ENCODE data around the gene LRP3. TPM values are rescaled to one million over a fixed set of nuclear protein-coding genes. Genes with fewer than 3 reads are reported as not detected.

LRP3 gene
- polyA plus RNA-seq, 3 donors: 1.4 to 11.9 (median 4.1) TPM

GRCh38 chr19:33196446-33197193, 2.5 kb downstream of the LRP3 start:
- 92% methylated on average over 9 of the region's 10 CpGs for WGBS (ENCODE audit: insufficient coverage)
- no peak overlapping the region for H2AFZ ChIP-seq (ENCODE audit: insufficient read depth, low read depth, low read length, poor library complexity, severe bottlenecking)
- H3K27ac Mint-ChIP-seq: peak overlapping the region in 1 of 7 donors; percentile 69
- no peak overlapping the region for H3K4me3 ChIP-seq (replicated peaks in 1 of 3; ENCODE audit: low read depth in 2 of 3, low read length in 3 of 3)
- intact Hi-C loops (cut with micrococcal nuclease): no loop called here
- no peaks in the 10 kb centered on the region for H3K27me3 ChIP-seq (ENCODE audit: control insufficient read depth in 2 of 2, insufficient read depth in 2 of 2, low read length in 2 of 2)
- no peak overlapping the region for H3K4me2 ChIP-seq (replicated peaks; ENCODE audit: extremely low read depth, low read length, poor library complexity, severe bottlenecking)
- no peak for DNase-seq
- no peak overlapping the region for H3K9ac ChIP-seq (ENCODE audit: insufficient read depth, low read length, poor library complexity, severe bottlenecking)
- peaks cover 0 to 2% (median 0%) of the 10 kb centered on the region in 7 donors for H3K9me3 Mint-ChIP-seq
- H3K27ac ChIP-seq (ENCODE audit: low read depth in 1 of 2, low read length in 2 of 2): no peak overlapping the region
- TF ChIP-seq CTCF (IDR thresholded peaks at IDR 0.05): no peak
- H3K36me3 ChIP-seq (replicated peaks in 1 of 2; ENCODE audit: control insufficient read depth in 1 of 2, insufficient read depth in 2 of 2, low read length in 2 of 2): peaks cover 6 to 22% of the 10 kb centered on the region in 2 donors
- H3K79me2 ChIP-seq (ENCODE audit: insufficient read depth, low read length): peaks cover 54% of the 10 kb centered on the region
- peak overlapping the region in 1 of 2 donors; percentile 79 for H3K4me3 Mint-ChIP-seq
- H3K4me1 ChIP-seq (ENCODE audit: control insufficient read depth in 1 of 2, insufficient read depth in 2 of 2, low read length in 2 of 2): peaks cover 49 to 64% of the 10 kb centered on the region in 2 donors
- no peaks in the 10 kb centered on the region for H3K9me3 ChIP-seq (replicated peaks in 1 of 2; ENCODE audit: control insufficient read depth in 1 of 2, insufficient read depth in 1 of 2, low read length in 2 of 2)
- H3K27me3 Mint-ChIP-seq (ENCODE audit: low read depth in 3 of 3): peaks cover 7 to 19% (median 11%) of the 10 kb centered on the region in 3 donors
- peaks cover 12% of the 10 kb centered on the region for H4K20me1 ChIP-seq (ENCODE audit: insufficient read depth, low read length)
- peaks cover 12 to 28% of the 10 kb centered on the region in 2 donors for H3K36me3 Mint-ChIP-seq
- H3K4me1 Mint-ChIP-seq: peaks cover 68% of the 10 kb centered on the region

- H3K4me1 Mint-ChIP-seq: peaks cover 68% of the 10 kb centered on the region
Observed at GRCh38 chr19:33197591-33198000, 3.5 kb downstream of the LRP3 start.

More at GRCh38 chr19:33197591-33198000, 3.5 kb downstream of the LRP3 start:
- peaks cover 17% of the 10 kb centered on the region for H4K20me1 ChIP-seq (ENCODE audit: insufficient read depth, low read length)
- H3K79me2 ChIP-seq (ENCODE audit: insufficient read depth, low read length): peaks cover 58% of the 10 kb centered on the region
- intact Hi-C loops (cut with micrococcal nuclease): no loop called here
- no peak overlapping the region for H3K4me3 ChIP-seq (replicated peaks in 1 of 3; ENCODE audit: low read depth in 2 of 3, low read length in 3 of 3)
- no peaks in the 10 kb centered on the region for H3K9me3 ChIP-seq (replicated peaks in 1 of 2; ENCODE audit: control insufficient read depth in 1 of 2, insufficient read depth in 1 of 2, low read length in 2 of 2)
- peaks cover 0 to 2% (median 0%) of the 10 kb centered on the region in 7 donors for H3K9me3 Mint-ChIP-seq
- no peaks in the 10 kb centered on the region for H3K27me3 ChIP-seq (ENCODE audit: control insufficient read depth in 2 of 2, insufficient read depth in 2 of 2, low read length in 2 of 2)
- DNase-seq: no peak
- no peak overlapping the region for H3K27ac Mint-ChIP-seq
- peaks cover 49 to 64% of the 10 kb centered on the region in 2 donors for H3K4me1 ChIP-seq (ENCODE audit: control insufficient read depth in 1 of 2, insufficient read depth in 2 of 2, low read length in 2 of 2)
- peaks cover 7 to 16% (median 8%) of the 10 kb centered on the region in 3 donors for H3K27me3 Mint-ChIP-seq (ENCODE audit: low read depth in 3 of 3)
- no peak overlapping the region for H3K9ac ChIP-seq (ENCODE audit: insufficient read depth, low read length, poor library complexity, severe bottlenecking)
- H3K4me3 Mint-ChIP-seq: no peak overlapping the region
- no peak for TF ChIP-seq CTCF (IDR thresholded peaks at IDR 0.05)
- 97% methylated on average over 7 of the region's 11 CpGs for WGBS (ENCODE audit: insufficient coverage)
- no peak overlapping the region for H2AFZ ChIP-seq (ENCODE audit: insufficient read depth, low read depth, low read length, poor library complexity, severe bottlenecking)
- no peak overlapping the region for H3K4me2 ChIP-seq (replicated peaks; ENCODE audit: extremely low read depth, low read length, poor library complexity, severe bottlenecking)
- peaks cover 15 to 36% of the 10 kb centered on the region in 2 donors for H3K36me3 Mint-ChIP-seq
- no peak overlapping the region for H3K27ac ChIP-seq (ENCODE audit: low read depth in 1 of 2, low read length in 2 of 2)
- peaks cover 9 to 32% of the 10 kb centered on the region in 2 donors for H3K36me3 ChIP-seq (replicated peaks in 1 of 2; ENCODE audit: control insufficient read depth in 1 of 2, insufficient read depth in 2 of 2, low read length in 2 of 2)

Data from CD14-positive monocyte (primary cell).